NCI-H2227 (cell line): ENCODE data around the gene RAPGEF3.

Source experiments
- DNase-seq: peaks from one replicate; lab custom pipeline; 2025; ENCODE audit not compliant: unreplicated experiment; lab: John Stamatoyannopoulos, UW

The RAPGEF3 gene

DNA sequence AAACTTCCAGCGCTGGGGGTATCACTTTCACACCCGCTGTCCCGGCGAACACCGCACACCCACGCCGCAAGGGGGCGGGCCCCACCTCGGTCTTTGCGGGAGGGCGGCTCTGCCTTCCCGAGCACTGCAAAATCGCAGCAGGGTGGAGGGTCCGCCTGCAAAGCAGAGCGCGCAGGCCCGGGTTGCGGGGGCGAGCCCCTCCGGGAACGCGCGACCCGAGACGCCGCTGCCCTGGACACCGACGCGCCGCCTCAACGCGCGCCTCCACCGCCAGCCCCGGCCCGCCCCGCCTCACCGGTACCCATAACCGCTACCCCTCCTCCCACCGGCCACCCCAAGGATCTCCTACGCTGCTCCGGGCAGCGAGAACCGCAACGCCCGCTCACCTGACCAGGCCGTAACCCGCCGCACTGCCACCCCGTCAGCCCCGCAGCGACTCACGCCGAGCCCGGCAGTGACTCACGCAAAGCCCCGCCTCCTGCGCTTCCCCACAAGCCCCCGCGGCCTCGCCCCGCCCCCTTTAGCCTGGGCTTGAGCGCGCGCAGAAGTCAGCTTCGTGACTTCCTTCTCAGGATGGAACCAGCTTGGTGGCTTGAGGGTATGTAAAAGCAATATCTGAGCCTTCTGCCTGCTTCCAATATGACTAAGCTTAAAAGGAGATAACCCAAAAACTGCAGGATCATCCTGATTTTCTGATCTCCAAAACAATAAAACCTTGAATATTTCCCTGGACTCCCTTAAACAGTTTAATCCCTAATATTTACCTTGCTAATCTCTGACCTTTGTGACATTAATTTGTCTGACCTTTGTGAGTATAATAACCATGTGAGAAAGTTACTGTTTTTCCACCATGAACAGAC lies 52.9 kb downstream of the RAPGEF3 start, which contains the start of gene RPAP3:
Gene RPAP3 (minus strand): TSS at position 465 of the 860 bp plus-strand sequence. CDS start 3,190 bp downstream, outside the sequence.
- peak; percentile 93 for DNase-seq

DNA sequence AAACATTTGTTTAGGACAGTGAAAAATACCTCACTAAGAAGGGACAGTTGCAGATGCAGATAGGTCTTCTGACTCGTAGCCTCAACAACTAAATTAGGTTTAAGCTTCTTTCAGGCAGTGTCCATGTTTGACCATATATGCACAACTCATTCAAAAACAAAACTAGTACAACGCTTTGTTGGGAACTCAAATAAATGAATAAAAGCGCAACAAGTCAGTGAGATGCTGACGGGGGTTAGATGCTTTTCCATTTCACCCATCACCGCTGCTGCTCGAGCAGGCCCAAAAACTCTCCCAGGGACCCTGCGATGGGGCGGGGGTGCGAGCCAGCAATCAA lies 53.5 kb downstream of the RAPGEF3 start:
- DNase-seq, result no peak

DNA sequence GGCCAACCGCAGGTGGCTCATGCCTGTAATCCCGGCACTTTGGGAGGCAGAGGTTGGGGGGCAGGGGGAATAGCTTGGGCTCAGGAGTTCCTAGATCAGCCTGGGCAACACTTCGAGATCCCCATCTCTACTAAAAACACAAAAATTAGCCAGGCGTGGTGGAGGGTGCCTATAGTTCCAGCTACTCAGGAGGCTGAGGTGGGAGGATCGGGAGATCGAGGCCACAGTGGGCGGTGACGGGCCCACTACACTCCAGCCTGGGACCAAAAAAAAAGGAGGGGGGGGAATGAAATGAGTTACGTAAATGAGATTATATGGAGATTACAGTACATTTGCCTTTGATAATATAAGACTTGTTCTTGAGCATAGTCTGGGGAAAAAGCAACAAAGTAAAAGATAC lies 54.0 kb downstream of the RAPGEF3 start:
- no peak for DNase-seq

DNA sequence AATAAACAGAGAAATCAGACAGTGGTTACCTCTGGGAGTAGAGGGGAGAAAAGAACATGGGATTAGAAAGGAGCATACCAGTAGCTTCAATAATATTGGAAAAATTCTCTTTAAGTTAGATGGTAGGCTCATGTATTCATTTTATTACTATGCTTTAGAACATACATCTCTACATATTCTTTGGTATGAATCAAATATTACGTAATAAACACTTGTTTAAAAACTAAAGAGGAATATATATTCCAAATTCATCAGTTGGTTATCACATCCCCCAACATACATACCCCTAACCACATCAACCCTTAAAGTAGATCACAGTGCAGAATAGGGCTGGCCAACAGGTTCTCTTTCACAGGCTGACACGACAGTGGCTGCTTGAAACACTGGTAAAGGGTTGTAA lies 58.4 kb downstream of the RAPGEF3 start:
- no peak for DNase-seq

DNA sequence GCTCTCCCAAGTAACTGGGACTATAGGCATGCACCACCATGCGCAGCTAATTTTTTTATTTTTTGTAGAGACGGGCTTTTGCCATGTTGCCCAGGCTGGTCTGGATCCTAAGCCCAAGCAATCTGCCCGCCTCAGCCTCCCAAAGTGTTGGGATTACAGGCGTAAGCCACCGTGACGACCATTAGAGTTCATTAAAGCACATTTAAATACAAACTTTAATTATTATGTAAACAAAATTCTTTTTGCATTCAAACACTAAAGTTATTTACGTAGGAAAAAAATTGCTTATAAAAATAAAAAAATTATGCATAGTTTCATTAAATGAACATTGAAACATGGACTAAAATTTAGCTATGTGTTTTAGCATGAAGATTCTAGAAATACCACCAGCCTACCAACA lies 60.0 kb downstream of the RAPGEF3 start:
- DNase-seq, result no peak

DNA sequence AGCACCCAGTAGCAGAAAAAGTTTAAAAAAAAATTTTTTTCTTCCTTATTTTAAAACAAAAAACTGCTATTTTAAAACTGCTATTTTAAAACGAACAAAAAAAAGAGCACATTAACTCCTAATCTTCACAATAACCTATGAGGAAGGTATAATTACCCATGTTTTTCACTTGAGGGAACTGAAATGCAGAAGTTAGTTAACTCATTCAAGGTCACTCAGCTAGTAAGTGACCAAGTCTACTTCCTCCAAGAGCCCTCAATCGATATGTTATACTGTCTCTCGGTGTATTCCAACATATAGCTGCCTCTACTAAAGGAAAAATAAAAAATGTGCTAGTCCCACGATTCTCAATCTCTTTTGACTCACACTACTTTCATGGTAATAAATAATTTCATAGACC lies 60.6 kb downstream of the RAPGEF3 start:
- no peak for DNase-seq

DNA sequence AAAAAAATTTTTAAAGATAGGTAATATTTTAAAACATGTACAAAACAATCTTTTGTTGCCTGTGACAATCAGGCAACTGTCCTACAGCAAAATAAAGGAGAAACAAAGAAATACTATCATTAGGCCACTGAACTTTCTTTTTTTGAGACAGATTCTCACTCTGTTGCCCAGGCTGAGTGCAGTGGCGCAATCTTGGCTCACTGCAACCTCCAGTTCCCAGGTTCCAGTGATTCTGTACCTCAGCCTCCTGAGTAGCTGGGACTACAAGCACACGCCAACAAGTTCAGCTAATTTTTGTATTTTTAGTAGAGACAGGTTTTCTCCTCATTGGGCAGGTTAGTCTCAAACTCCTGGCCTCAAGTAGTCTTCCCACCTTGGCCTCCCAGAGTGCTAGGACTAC lies 69.5 kb downstream of the RAPGEF3 start:
- DNase-seq, result no peak

DNA sequence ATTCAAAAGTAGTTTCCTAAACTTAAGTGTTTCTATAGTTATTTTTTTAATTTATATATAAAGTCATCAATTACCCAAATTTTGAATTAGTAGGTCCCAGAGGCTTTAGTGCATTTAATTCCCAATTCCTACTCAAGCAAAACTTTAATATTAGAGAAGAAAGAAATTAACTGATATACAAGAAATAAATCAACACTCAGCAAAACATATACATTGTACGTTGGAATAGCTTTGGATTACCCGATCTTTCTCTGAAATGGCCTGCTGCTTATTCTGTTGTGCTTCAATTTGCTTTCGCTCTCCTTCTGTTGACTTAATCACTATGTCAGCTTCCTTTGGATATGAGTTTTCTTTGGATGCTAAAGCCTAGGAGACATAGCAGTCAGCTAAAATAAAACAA lies 71.0 kb downstream of the RAPGEF3 start:
- no peak for DNase-seq

DNA sequence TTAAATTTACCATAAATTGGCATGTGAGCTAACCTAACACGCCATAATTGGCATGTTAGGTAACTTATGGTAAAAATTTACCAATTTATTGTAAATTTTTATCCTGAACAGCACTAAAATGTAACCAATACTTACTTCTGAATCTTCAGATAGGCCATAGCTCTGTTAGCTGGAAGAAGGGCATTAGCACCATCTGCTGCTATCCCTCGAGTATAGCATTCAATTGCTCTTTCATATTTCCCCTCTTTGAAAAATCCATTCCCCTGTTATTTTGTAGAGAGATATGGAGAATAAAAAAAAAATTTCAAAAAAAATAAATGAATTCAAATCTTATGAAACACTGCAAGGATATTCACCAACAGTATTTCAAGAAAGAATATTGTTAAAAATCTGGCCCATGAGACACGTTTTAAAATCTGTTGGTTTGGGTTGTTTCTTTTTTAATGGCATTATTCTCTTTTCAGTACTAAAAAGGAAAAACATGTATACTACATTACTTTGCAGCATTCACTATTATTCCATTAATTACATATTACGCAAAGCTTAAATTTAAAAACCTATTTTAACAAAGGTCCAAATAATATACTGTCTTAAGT lies 71.9 kb downstream of the RAPGEF3 start:
- DNase-seq, result peak; percentile 43
